ENCODE data around the gene C5orf22. TPM values are rescaled to one million over a fixed set of nuclear protein-coding genes. Genes with fewer than 3 reads are reported as not detected.
A peak's percentile ranks its signal among the peaks of the same experiment; 100 is the strongest.

C5orf22 gene
- 10 to 100 TPM; 25.1 to 29.0 TPM for total RNA-seq

GRCh38 chr5:31531888-31532547 lies at the start of gene C5orf22, which contains the start of gene DROSHA:
C5orf22 (plus strand) TSS chr5:31532301; CDS start chr5:31532393, 92 bp downstream.
DROSHA (minus strand) TSS chr5:31532093; CDS start chr5:31529059, 3,034 bp downstream.
- peaks cover 38% of the 10 kb centered on the region for H3K36me3 Mint-ChIP-seq
- H3K9me3 Mint-ChIP-seq: no peaks in the 10 kb centered on the region
- peak; percentile 96 for DNase-seq
- H3K27ac Mint-ChIP-seq: peak within 1 kb of the TSS; percentile 92
- POLR2A ChIA-PET: interaction anchor here (0.9 to 1.7 kb wide), 3 partner anchors 9 to 585 kb away, joined by 3 to 5 read pairs (median 5); no protein-coding TSS in a partner anchor
- intact Hi-C loops (cut with micrococcal nuclease): loop anchor here (2.0 to 10.0 kb wide), 3 partner anchors 640 to 1909 kb away; partner anchors contain the start of genes GOLPH3, MTMR12 and TARS1
- no peaks in the 10 kb centered on the region for H3K27me3 Mint-ChIP-seq
- CTCF ChIA-PET: interaction anchor here (0.9 to 1.5 kb wide), 6 partner anchors 9 to 561 kb away, joined by 3 to 12 read pairs (median 4); partner anchors contain the start of gene PDZD2
- peak within 1 kb of the TSS; percentile 94 for H3K4me3 Mint-ChIP-seq
- H3K4me1 Mint-ChIP-seq (ENCODE audit: low read depth): peaks cover 47% of the 10 kb centered on the region

GRCh38 chr5:31485376-31486207 lies 46.5 kb upstream of the C5orf22 start:
- Mint-ChIP-seq H3K27ac (no peak overlapping the region), H3K27me3 (no peaks in the 10 kb centered on the region), H3K9me3 (no peaks in the 10 kb centered on the region), H3K4me3 (no peak overlapping the region), H3K36me3 (peaks cover 50% of the 10 kb centered on the region), H3K4me1 (ENCODE audit: low read depth) (no peaks in the 10 kb centered on the region)
- POLR2A ChIA-PET: no interaction called here
- intact Hi-C loops (cut with micrococcal nuclease): no loop called here
- DNase-seq: no peak
- CTCF ChIA-PET: no interaction called here

GRCh38 chr5:31486441-31486840 lies 45.7 kb upstream of the C5orf22 start:
- peaks cover 55% of the 10 kb centered on the region for H3K36me3 Mint-ChIP-seq
- CTCF ChIA-PET: no interaction called here
- DNase-seq: no peak
- no peak overlapping the region for H3K4me3 Mint-ChIP-seq
- H3K9me3 Mint-ChIP-seq: no peaks in the 10 kb centered on the region
- H3K4me1 Mint-ChIP-seq (ENCODE audit: low read depth): no peaks in the 10 kb centered on the region
- no peak overlapping the region for H3K27ac Mint-ChIP-seq
- H3K27me3 Mint-ChIP-seq: no peaks in the 10 kb centered on the region
- intact Hi-C loops (cut with micrococcal nuclease): no loop called here
- POLR2A ChIA-PET: no interaction called here

GRCh38 chr5:31487506-31487905 lies 44.6 kb upstream of the C5orf22 start:
- Mint-ChIP-seq H3K9me3 (no peaks in the 10 kb centered on the region), H3K27ac (no peak overlapping the region), H3K36me3 (peaks cover 50% of the 10 kb centered on the region), H3K4me1 (ENCODE audit: low read depth) (no peaks in the 10 kb centered on the region), H3K4me3 (no peak overlapping the region), H3K27me3 (no peaks in the 10 kb centered on the region)
- intact Hi-C loops (cut with micrococcal nuclease): no loop called here
- POLR2A ChIA-PET: no interaction called here
- CTCF ChIA-PET: interaction anchor here (0.7 kb wide), 1 partner anchor 200 kb away, joined by 4 read pairs; no protein-coding TSS in a partner anchor
- DNase-seq: no peak

- Mint-ChIP-seq H3K4me1 (ENCODE audit: low read depth) (no peaks in the 10 kb centered on the region), H3K27me3 (no peaks in the 10 kb centered on the region), H3K4me3 (no peak overlapping the region), H3K27ac (no peak overlapping the region), H3K36me3 (peaks cover 45% of the 10 kb centered on the region), H3K9me3 (no peaks in the 10 kb centered on the region)
- POLR2A ChIA-PET: no interaction called here
- intact Hi-C loops (cut with micrococcal nuclease): no loop called here
- CTCF ChIA-PET: no interaction called here
- DNase-seq: no peak
Measured at GRCh38 chr5:31492869-31493268, 39.2 kb upstream of the C5orf22 start.

GRCh38 chr5:31495336-31495735 lies 36.8 kb upstream of the C5orf22 start:
- DNase-seq: no peak
- Mint-ChIP-seq H3K27me3 (no peaks in the 10 kb centered on the region), H3K4me1 (ENCODE audit: low read depth) (no peaks in the 10 kb centered on the region), H3K27ac (no peak overlapping the region), H3K4me3 (no peak overlapping the region), H3K9me3 (no peaks in the 10 kb centered on the region), H3K36me3 (peaks cover 42% of the 10 kb centered on the region)
- CTCF ChIA-PET: no interaction called here
- POLR2A ChIA-PET: no interaction called here
- intact Hi-C loops (cut with micrococcal nuclease): no loop called here

- intact Hi-C loops (cut with micrococcal nuclease): no loop called here
- DNase-seq: no peak
- Mint-ChIP-seq H3K4me3 (no peak overlapping the region), H3K36me3 (peaks cover 37% of the 10 kb centered on the region), H3K4me1 (ENCODE audit: low read depth) (no peaks in the 10 kb centered on the region), H3K9me3 (no peaks in the 10 kb centered on the region), H3K27ac (no peak overlapping the region), H3K27me3 (no peaks in the 10 kb centered on the region)
- POLR2A ChIA-PET: no interaction called here
- CTCF ChIA-PET: no interaction called here
Measured at GRCh38 chr5:31496301-31496700, 35.8 kb upstream of the C5orf22 start.

GRCh38 chr5:31496891-31497290 lies 35.2 kb upstream of the C5orf22 start:
- intact Hi-C loops (cut with micrococcal nuclease): no loop called here
- ChIA-PET POLR2A (no interaction called here), CTCF (no interaction called here)
- no peak for DNase-seq
- Mint-ChIP-seq H3K9me3 (no peaks in the 10 kb centered on the region), H3K27ac (no peak overlapping the region), H3K27me3 (no peaks in the 10 kb centered on the region), H3K36me3 (peaks cover 42% of the 10 kb centered on the region), H3K4me1 (ENCODE audit: low read depth) (no peaks in the 10 kb centered on the region), H3K4me3 (no peak overlapping the region)

- H3K27me3 Mint-ChIP-seq: no peaks in the 10 kb centered on the region
- POLR2A ChIA-PET: no interaction called here
- no peak overlapping the region for H3K27ac Mint-ChIP-seq
- no peaks in the 10 kb centered on the region for H3K4me1 Mint-ChIP-seq (ENCODE audit: low read depth)
- no peaks in the 10 kb centered on the region for H3K9me3 Mint-ChIP-seq
- H3K4me3 Mint-ChIP-seq: no peak overlapping the region
- CTCF ChIA-PET: no interaction called here
- H3K36me3 Mint-ChIP-seq: peaks cover 53% of the 10 kb centered on the region
- intact Hi-C loops (cut with micrococcal nuclease): no loop called here
- no peak for DNase-seq
Measured at GRCh38 chr5:31500256-31500655, 31.8 kb upstream of the C5orf22 start.

- DNase-seq: no peak
Measured at GRCh38 chr5:31502506-31502905, 29.6 kb upstream of the C5orf22 start.

GRCh38 chr5:31504529-31504928 lies 27.6 kb upstream of the C5orf22 start:
- intact Hi-C loops (cut with micrococcal nuclease): no loop called here
- Mint-ChIP-seq H3K4me3 (no peak overlapping the region), H3K27me3 (no peaks in the 10 kb centered on the region), H3K9me3 (no peaks in the 10 kb centered on the region), H3K27ac (no peak overlapping the region), H3K4me1 (ENCODE audit: low read depth) (no peaks in the 10 kb centered on the region), H3K36me3 (peaks cover 55% of the 10 kb centered on the region)
- DNase-seq: no peak
- POLR2A ChIA-PET: no interaction called here
- CTCF ChIA-PET: no interaction called here

More at GRCh38 chr5:31502506-31502905, 29.6 kb upstream of the C5orf22 start:
- POLR2A ChIA-PET: no interaction called here
- intact Hi-C loops (cut with micrococcal nuclease): no loop called here
- H3K4me3 Mint-ChIP-seq: no peak overlapping the region
- H3K4me1 Mint-ChIP-seq (ENCODE audit: low read depth): no peaks in the 10 kb centered on the region
- H3K36me3 Mint-ChIP-seq: peaks cover 51% of the 10 kb centered on the region
- CTCF ChIA-PET: interaction anchor here (0.6 to 1.0 kb wide), 2 partner anchors 16 to 96 kb away, joined by 3 read pairs; no protein-coding TSS in a partner anchor
- H3K9me3 Mint-ChIP-seq: no peaks in the 10 kb centered on the region
- no peak overlapping the region for H3K27ac Mint-ChIP-seq
- no peaks in the 10 kb centered on the region for H3K27me3 Mint-ChIP-seq

GRCh38 chr5:31511305-31511704 lies 20.8 kb upstream of the C5orf22 start:
- H3K4me1 Mint-ChIP-seq (ENCODE audit: low read depth): no peaks in the 10 kb centered on the region
- DNase-seq: no peak
- H3K27ac Mint-ChIP-seq: no peak overlapping the region
- H3K27me3 Mint-ChIP-seq: no peaks in the 10 kb centered on the region
- ChIA-PET CTCF (no interaction called here), POLR2A (no interaction called here)
- no peak overlapping the region for H3K4me3 Mint-ChIP-seq
- intact Hi-C loops (cut with micrococcal nuclease): no loop called here
- peaks cover 61% of the 10 kb centered on the region for H3K36me3 Mint-ChIP-seq
- H3K9me3 Mint-ChIP-seq: no peaks in the 10 kb centered on the region

All from activated CD4-positive, alpha-beta memory T cell treated with anti-CD3 and anti-CD28 coated beads for 36 hours (primary cell).